ENCODE results near the gene CLDN5.
A peak's percentile ranks its signal among the peaks of the same experiment; 100 is the strongest.

Gene CLDN5

GRCh38 chr22:19478901-19479354 lies 45.3 kb downstream of the CLDN5 start, which contains the start of gene UFD1:
Gene UFD1, minus strand, starts transcription at chr22:19479193. Its CDS starts 108 bp downstream, at chr22:19479085.
- Mint-ChIP-seq H3K36me3 (ENCODE audit: low read depth) (peaks cover 8% of the 10 kb centered on the region), H3K27ac (peak within 1 kb of the TSS; percentile 100), H3K4me3 (peak within 1 kb of the TSS; percentile 99), H3K9me3 (no peaks in the 10 kb centered on the region), H3K4me1 (peaks cover 31% of the 10 kb centered on the region), H3K27me3 (ENCODE audit: low read depth, poor library complexity) (peaks cover 3% of the 10 kb centered on the region)
- DNase-seq = peak; percentile 86
- TF ChIP-seq, protein P1, sequence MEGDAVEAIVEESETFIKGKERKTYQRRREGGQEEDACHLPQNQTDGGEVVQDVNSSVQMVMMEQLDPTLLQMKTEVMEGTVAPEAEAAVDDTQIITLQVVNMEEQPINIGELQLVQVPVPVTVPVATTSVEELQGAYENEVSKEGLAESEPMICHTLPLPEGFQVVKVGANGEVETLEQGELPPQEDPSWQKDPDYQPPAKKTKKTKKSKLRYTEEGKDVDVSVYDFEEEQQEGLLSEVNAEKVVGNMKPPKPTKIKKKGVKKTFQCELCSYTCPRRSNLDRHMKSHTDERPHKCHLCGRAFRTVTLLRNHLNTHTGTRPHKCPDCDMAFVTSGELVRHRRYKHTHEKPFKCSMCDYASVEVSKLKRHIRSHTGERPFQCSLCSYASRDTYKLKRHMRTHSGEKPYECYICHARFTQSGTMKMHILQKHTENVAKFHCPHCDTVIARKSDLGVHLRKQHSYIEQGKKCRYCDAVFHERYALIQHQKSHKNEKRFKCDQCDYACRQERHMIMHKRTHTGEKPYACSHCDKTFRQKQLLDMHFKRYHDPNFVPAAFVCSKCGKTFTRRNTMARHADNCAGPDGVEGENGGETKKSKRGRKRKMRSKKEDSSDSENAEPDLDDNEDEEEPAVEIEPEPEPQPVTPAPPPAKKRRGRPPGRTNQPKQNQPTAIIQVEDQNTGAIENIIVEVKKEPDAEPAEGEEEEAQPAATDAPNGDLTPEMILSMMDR (IDR thresholded peaks at IDR 0.05) = no peak

DNA sequence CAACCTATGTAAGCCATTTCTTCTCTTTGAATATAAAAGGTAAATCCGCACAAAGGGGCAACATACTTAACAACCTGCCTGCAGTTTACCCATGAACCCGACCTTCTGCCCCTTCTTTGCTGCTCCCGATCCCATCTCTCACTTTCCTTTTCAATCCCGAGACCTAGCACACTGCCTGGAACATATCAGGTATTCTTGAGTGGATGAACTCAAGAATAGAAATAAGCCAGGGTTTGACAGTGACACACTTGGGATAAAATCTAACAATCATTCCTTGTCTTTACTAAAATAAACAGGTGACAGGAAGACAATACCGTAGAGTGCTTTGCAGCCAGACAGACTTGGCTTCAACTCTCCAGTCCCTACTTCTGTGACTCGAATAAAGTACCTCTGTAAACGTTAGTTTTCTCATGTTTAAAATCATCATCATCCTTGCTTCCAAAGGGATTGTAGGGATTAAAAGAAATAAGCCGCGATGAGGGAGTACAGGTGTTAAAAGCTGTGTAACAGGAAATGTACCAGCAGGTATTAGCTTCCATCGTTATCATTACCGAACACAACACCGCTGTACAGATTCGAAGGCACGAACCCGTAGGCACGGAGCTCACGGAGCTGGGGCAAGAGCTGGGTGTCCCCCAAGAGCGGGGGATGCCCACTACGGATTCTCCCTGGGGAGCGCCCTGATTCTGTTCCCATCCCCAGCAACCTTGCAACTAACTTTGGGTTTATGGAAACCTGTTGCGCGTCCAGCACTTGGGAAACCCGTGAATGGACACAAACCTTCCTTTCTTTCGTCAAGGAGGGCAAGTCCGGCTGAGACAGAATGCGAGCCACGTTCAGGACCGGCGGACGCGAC lies 45.9 kb downstream of the CLDN5 start:
- H3K27me3 Mint-ChIP-seq (ENCODE audit: low read depth, poor library complexity) = peaks cover 3% of the 10 kb centered on the region
- TF ChIP-seq, protein P1 (IDR thresholded peaks at IDR 0.05) = no peak
- H3K4me3 Mint-ChIP-seq = peak overlapping the region; percentile 99
- DNase-seq = no peak
- peak overlapping the region; percentile 24 for H3K27ac Mint-ChIP-seq
- H3K36me3 Mint-ChIP-seq (ENCODE audit: low read depth) = peaks cover 9% of the 10 kb centered on the region
- no peaks in the 10 kb centered on the region for H3K9me3 Mint-ChIP-seq
- H3K4me1 Mint-ChIP-seq = peaks cover 31% of the 10 kb centered on the region

GRCh38 chr22:19477321-19478044 lies 46.7 kb downstream of the CLDN5 start:
- Mint-ChIP-seq H3K4me3 (peak overlapping the region; percentile 99), H3K27ac (no peak overlapping the region), H3K27me3 (ENCODE audit: low read depth, poor library complexity) (peaks cover 3% of the 10 kb centered on the region), H3K36me3 (ENCODE audit: low read depth) (peaks cover 10% of the 10 kb centered on the region), H3K4me1 (peaks cover 31% of the 10 kb centered on the region), H3K9me3 (no peaks in the 10 kb centered on the region)
- TF ChIP-seq, protein P1 (IDR thresholded peaks at IDR 0.05) = no peak
- DNase-seq = no peak

GRCh38 chr22:19476023-19476422 lies 48.2 kb downstream of the CLDN5 start:
- H3K4me1 Mint-ChIP-seq = peaks cover 30% of the 10 kb centered on the region
- H3K4me3 Mint-ChIP-seq = no peak overlapping the region
- no peak overlapping the region for H3K27ac Mint-ChIP-seq
- no peaks in the 10 kb centered on the region for H3K9me3 Mint-ChIP-seq
- peaks cover 3% of the 10 kb centered on the region for H3K27me3 Mint-ChIP-seq (ENCODE audit: low read depth, poor library complexity)
- TF ChIP-seq, protein P1 (IDR thresholded peaks at IDR 0.05) = no peak
- no peak for DNase-seq
- H3K36me3 Mint-ChIP-seq (ENCODE audit: low read depth) = peaks cover 22% of the 10 kb centered on the region

DNA sequence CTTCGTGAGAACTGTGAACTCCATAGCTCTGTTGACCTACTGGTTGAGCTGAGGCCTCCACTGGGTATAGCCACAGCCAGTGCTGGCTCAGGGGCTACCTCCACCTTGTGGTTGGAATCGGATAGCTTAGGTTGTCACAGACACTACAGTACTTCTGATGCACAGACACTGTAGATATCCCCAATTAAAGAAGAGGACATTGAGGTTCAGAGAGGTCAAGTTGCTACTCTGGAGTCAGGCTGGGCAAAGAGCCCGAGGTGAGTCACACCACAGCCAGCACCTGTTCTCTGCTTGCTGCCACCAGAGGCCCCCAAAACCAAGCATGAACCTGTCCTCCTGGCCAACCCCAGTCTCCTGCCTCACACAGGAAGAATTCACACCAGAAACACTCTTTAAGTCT lies 50.6 kb downstream of the CLDN5 start:
- DNase-seq = no peak
- no peaks in the 10 kb centered on the region for H3K27me3 Mint-ChIP-seq (ENCODE audit: low read depth, poor library complexity)

More for the DNA sequence above, 50.6 kb downstream of the CLDN5 start:
- no peak overlapping the region for H3K27ac Mint-ChIP-seq
- TF ChIP-seq, protein P1 (IDR thresholded peaks at IDR 0.05) = no peak
- no peak overlapping the region for H3K4me3 Mint-ChIP-seq
- H3K9me3 Mint-ChIP-seq = no peaks in the 10 kb centered on the region
- H3K36me3 Mint-ChIP-seq (ENCODE audit: low read depth) = peaks cover 34% of the 10 kb centered on the region
- peaks cover 15% of the 10 kb centered on the region for H3K4me1 Mint-ChIP-seq

Measured in nephron progenitor cell (in vitro differentiated cells).